DND-41 (cell line): ENCODE results near the gene SLC1A4.

ENCODE experiments used
- ATAC-seq: fragments of 200-7000 bp; cut with Tn5 transposase; 3 replicates; pipeline ENCODE4 v1.9.1; 2021; ENCODE audit warnings: low read depth; ENCODE audit not compliant: insufficient read depth
- DNase-seq: peaks from one replicate; pipeline ENCODE4 v3.0.0-alpha.2; 2020
- H2AFZ ChIP-seq: 2 replicates; pipeline ENCODE4 v1.6.0; 2012; ENCODE audit warnings: low read depth, low read length
- H3K27ac ChIP-seq: 2 replicates; pipeline ENCODE4 v1.5.1; 2012; ENCODE audit warnings: low read length, inconsistent platforms
- H3K27me3 ChIP-seq: fragments of 200-600 bp; sonication (generic); 2 replicates; pipeline ENCODE4 v1.6.0; 2012; ENCODE audit warnings: low read length, mild to moderate bottlenecking, inconsistent platforms; ENCODE audit not compliant: insufficient read depth, poor library complexity
- H3K36me3 ChIP-seq: 2 replicates; pipeline ENCODE4 v1.5.1; 2012; ENCODE audit warnings: low read length, inconsistent platforms; ENCODE audit not compliant: insufficient read depth
- H3K4me1 ChIP-seq: 2 replicates; pipeline ENCODE4 v1.5.1; 2012; ENCODE audit warnings: mild to moderate bottlenecking, low read length; ENCODE audit not compliant: insufficient read depth
- H3K4me2 ChIP-seq: 2 replicates; pipeline ENCODE4 v1.6.0; 2012; ENCODE audit warnings: mild to moderate bottlenecking, moderate library complexity, low read length, inconsistent platforms; ENCODE audit not compliant: insufficient read depth
- H3K4me3 ChIP-seq, 2 experiments: fragments of 200-600 bp in 1 of 2; shearing (Covaris generic) in 1 of 2; 2 replicates each; pipeline ENCODE4 v1.5.1; 2012 to 2016; ENCODE audit warnings: inconsistent platforms in 2 of 2, low read length in 2 of 2, mild to moderate bottlenecking in 2 of 2, low read depth in 1 of 2, moderate library complexity in 1 of 2
- H3K79me2 ChIP-seq: 2 replicates; pipeline ENCODE4 v1.6.0; 2012; ENCODE audit warnings: low read length, inconsistent platforms; ENCODE audit not compliant: insufficient read depth
- H3K9ac ChIP-seq: 2 replicates; pipeline ENCODE4 v1.6.0; 2012; ENCODE audit warnings: low read depth, mild to moderate bottlenecking, inconsistent platforms, low read length, moderate library complexity
- H3K9me3 ChIP-seq: 2 replicates; pipeline ENCODE4 v1.5.1; 2012; ENCODE audit warnings: low read length, moderate library complexity, mild to moderate bottlenecking, inconsistent platforms; ENCODE audit not compliant: insufficient read depth, severe bottlenecking
- H4K20me1 ChIP-seq: 2 replicates; pipeline ENCODE4 v1.6.0; 2012; ENCODE audit warnings: low read length; ENCODE audit not compliant: insufficient read depth
- CTCF ChIP-seq: IDR thresholded peaks from 2 replicates; pipeline ENCODE4 v1.5.1; 2012; ENCODE audit warnings: borderline replicate concordance, low read length, moderate library complexity, mild to moderate bottlenecking; ENCODE audit not compliant: poor library complexity, severe bottlenecking; ENCODE audit errors: extremely low read depth
- EZH2 ChIP-seq: IDR thresholded peaks from 3 replicates; pipeline ENCODE4 v1.6.1; 2012; ENCODE audit warnings: borderline replicate concordance, low read depth, mild to moderate bottlenecking, moderate library complexity, low read length, inconsistent platforms; ENCODE audit not compliant: severe bottlenecking

The SLC1A4 gene

GRCh38 chr2:64945973-64946768 is 43.0 kb upstream of the SLC1A4 start:
- no peaks in the 10 kb centered on the region for H3K9me3 ChIP-seq
- no peaks in the 10 kb centered on the region for H3K27me3 ChIP-seq
- H4K20me1 ChIP-seq: no peaks in the 10 kb centered on the region
- peak overlapping the region; percentile 72 for H2AFZ ChIP-seq
- peak overlapping the region; percentile 65 for H3K9ac ChIP-seq
- peak overlapping the region; percentile 99 for H3K27ac ChIP-seq
- no peaks in the 10 kb centered on the region for H3K36me3 ChIP-seq
- peaks cover 5% of the 10 kb centered on the region; the same call in 1 of the 2 replicates for H3K79me2 ChIP-seq
- no peak for TF ChIP-seq CTCF
- no peak for TF ChIP-seq EZH2
- peak overlapping the region in 1 of 2 experiments; percentile 46; a peak in 2 of 4 replicates for H3K4me3 ChIP-seq
- peaks cover 49% of the 10 kb centered on the region for H3K4me1 ChIP-seq
- H3K4me2 ChIP-seq: peak overlapping the region; percentile 58
- DNase-seq (peak; percentile 88), ATAC-seq (peak; percentile 96)

GRCh38 chr2:64946769-64947247 is 42.4 kb upstream of the SLC1A4 start:
- no peak for TF ChIP-seq EZH2
- TF ChIP-seq CTCF: no peak
- peak overlapping the region; percentile 72 for H2AFZ ChIP-seq

GRCh38 chr2:64947885-64948284 is 41.3 kb upstream of the SLC1A4 start:
- H3K4me3 ChIP-seq: no peak overlapping the region
- no peak for DNase-seq
- H4K20me1 ChIP-seq: no peaks in the 10 kb centered on the region
- H3K9ac ChIP-seq: no peak overlapping the region
- H2AFZ ChIP-seq: peak overlapping the region; percentile 23; the same call in 1 of the 2 replicates
- no peak overlapping the region for H3K4me2 ChIP-seq
- no peak for ATAC-seq
- H3K36me3 ChIP-seq: no peaks in the 10 kb centered on the region
- peaks cover 5% of the 10 kb centered on the region; the same call in 1 of the 2 replicates for H3K79me2 ChIP-seq
- peak overlapping the region; percentile 99 for H3K27ac ChIP-seq
- H3K4me1 ChIP-seq: peaks cover 49% of the 10 kb centered on the region
- H3K9me3 ChIP-seq: no peaks in the 10 kb centered on the region
- no peaks in the 10 kb centered on the region for H3K27me3 ChIP-seq
- no peak for TF ChIP-seq CTCF
- no peak for TF ChIP-seq EZH2

More at GRCh38 chr2:64946769-64947247, 42.4 kb upstream of the SLC1A4 start:
- peak overlapping the region in 1 of 2 experiments; percentile 46; a peak in 2 of 4 replicates for H3K4me3 ChIP-seq
- no peaks in the 10 kb centered on the region for H4K20me1 ChIP-seq
- peak overlapping the region; percentile 58 for H3K4me2 ChIP-seq
- peaks cover 49% of the 10 kb centered on the region for H3K4me1 ChIP-seq
- H3K9ac ChIP-seq: peak overlapping the region; percentile 65
- peaks cover 5% of the 10 kb centered on the region; the same call in 1 of the 2 replicates for H3K79me2 ChIP-seq
- H3K36me3 ChIP-seq: no peaks in the 10 kb centered on the region
- no peaks in the 10 kb centered on the region for H3K27me3 ChIP-seq
- peak overlapping the region; percentile 99 for H3K27ac ChIP-seq
- H3K9me3 ChIP-seq: no peaks in the 10 kb centered on the region
- DNase-seq (no peak), ATAC-seq (no peak)
